Measurements from ENCODE around the gene LCOR.

The LCOR gene

GRCh38 chr10:96988426-96988825 is 156.3 kb downstream of the LCOR start:
- no peak for DNase-seq

DNA sequence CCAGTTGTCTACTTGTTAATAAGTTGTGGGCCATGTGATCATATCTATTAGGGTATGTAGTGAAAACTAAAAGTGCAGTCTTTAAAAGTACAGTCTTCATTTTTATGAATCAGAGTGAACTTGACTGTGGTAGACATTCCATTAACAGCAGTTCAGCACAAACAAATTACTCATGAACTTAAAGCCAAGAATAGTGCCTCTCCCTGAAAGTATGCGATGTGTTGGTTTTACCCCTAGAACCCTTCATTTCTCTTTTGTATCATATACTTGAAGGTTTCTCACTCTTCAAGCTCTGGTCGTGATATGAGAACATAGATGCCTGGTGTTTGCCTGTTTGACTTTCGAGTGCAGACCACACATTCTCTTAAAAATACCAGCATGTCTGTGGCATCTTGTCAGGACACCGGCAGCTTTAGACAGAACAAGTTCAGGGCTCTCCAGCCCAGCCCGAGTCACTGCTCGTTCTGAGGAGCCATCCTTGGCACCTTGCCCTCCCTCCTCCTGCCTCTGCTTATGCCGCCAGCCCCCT is 159.3 kb downstream of the LCOR start:
- no peak for DNase-seq

GRCh38 chr10:96992721-96993120 is 160.6 kb downstream of the LCOR start:
- DNase-seq = no peak

DNA sequence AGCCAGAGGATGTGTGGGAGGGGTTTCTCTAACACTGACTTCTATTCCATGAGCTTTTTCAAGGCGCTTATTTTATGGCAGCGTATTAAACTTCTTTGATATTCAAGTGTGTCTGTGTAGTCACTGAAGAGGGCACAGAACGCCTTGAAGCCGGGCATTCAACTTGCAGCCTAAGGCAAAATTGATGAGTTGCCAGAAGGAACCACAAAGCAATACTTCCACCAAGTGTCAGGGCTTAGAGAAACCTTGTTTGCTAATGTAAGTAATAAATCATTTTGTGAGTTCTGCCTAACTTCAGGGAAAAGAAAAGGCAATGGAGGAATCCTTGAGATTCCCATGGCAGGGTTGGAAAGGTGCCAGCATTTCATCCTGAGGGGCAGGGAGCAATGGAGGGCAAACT is 163.8 kb downstream of the LCOR start:
- DNase-seq = no peak

GRCh38 chr10:96996275-96996965 is 164.3 kb downstream of the LCOR start:
- DNase-seq = no peak

DNA sequence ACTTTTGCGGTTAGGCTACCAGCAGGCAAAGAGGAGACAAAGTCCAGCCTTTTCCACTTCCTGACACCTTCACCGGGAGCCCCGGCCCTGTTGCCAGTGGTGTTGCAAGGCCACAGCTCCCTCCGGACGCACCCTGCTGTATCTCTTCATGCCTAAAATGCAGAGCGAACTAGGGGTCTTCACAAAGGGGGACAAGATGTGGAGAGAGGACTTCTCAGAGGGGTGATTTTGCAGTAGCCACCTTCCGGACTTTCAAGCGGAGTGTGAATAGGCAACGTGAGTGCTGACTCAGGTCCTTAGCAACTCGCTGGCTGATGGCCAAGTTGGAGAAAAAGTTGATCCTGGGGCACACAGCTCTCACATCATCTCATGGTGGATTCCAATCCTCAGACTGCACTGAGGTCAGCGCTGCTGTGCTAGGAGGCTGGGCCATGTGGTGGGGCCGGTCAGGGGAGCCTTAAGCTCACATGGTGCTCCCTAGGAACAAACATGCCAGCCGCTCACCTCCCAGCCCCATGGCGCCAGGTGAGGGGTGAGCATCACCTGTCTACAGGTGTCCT is 166.3 kb downstream of the LCOR start:
- no peak for DNase-seq

- no peak for DNase-seq
Measured at GRCh38 chr10:96999337-96999736, 167.2 kb downstream of the LCOR start.

DNA sequence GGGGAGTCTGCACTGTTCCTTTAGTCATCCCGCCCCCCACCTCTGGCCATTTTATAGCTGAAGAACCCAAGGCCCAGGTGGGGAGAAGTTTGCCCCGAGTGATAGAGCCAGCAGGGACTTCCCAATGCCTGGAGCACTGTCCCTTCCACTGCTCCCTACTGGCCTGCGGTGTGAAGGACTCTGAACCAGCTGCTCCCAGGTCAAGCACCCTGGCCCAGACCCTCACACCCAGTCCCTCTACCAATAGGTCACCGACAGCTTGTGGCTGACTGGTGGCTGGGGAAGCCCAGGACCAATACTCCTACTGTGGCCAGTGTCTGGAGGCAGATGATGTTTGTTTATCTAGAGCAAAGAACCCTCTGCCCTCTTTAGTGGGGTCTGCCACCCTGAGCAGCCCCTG is 167.9 kb downstream of the LCOR start:
- no peak for DNase-seq

GRCh38 chr10:97000487-97001182 is 168.5 kb downstream of the LCOR start:
- DNase-seq = no peak

DNA sequence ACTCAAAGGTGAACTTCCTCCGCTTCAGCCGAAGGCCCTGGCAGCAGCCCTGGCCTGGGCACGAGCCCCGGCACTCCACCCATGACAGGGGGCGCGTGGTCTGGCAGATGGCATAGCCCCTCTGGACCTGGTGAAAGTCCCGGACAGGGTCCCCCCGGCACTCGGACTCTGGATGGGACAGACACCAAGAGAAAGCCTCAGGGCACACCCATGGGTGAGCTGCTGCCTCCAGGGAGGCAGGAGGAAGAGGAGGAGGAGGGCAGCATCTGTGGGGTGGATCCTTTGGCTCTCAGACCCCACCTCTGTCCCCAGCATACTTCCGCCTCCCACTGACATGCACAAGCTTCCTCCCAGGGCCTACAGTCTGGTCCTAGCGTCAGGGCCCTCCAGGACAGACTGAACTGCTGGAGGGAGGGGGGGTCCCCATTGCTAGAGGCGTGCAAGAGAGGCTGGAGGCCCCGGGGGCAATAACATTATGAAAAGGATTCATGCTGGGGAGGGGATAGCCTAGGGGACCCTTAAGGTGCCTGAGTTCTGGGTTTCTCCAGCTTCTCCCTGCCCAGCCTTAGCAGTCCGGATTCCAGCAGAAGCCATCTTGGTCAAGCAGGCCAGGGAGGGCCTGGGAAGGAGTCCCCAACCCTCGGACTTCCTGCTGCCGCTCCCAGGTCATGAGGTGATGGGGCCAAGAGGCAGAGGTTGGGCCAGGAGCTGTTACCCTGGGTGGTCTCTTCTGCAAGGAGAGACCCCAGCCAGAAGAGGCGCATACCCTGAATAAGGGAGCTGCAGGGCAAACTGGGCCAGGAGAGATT is 169.3 kb downstream of the LCOR start:
- no peak for DNase-seq

DNA sequence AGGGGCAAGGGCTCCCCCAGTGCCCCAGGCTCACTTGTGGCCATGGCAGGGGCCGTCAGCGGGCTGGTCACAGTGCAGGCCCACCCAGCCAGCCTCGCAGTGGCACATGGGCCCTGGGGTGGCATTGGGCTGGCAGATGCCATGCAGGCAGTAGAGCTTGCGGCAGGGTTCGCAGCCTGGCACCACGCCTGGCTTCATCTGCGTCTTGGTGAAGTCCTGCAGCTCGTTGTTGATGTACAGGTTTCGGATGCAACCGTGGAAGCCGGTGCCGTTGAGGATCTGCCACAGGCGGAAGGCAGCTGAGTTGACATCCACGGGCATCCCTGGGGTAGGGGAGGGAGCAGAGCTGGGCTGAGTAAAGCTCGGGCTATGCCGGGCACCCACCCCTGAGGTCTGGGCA is 170.6 kb downstream of the LCOR start:
- DNase-seq = no peak

DNA sequence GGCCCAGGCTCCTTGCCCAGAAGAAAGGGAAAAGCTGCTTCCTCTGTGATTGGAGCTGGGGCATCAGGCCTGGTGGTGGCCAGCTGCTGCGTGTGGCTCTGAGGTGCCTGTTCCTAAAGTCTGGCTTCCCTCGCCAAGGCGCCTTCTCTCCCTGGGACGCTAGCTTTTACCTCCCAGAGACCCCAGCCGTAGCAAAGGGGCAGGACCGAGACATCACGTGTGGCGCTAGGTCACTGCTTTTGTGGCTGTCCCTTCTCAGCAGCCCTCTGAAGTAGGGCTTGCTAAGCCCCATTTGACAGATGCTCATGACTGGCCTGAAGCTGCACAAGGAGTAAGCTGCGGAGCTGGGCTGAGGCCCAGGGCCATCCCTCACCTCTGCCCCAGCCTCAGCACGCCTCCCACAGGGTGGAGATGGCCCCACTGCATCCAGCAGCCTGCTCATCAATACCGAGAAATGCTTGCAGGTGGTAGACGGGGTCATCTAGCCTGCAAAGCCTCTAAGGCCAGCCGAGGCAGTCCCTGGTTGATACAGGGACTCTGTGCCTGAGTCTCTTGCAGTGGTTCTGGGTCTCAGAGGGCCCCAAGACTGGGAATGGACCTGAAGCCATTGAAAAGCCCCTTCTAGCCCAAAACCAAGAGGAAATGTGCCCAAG is 171.2 kb downstream of the LCOR start:
- no peak for DNase-seq

DNA sequence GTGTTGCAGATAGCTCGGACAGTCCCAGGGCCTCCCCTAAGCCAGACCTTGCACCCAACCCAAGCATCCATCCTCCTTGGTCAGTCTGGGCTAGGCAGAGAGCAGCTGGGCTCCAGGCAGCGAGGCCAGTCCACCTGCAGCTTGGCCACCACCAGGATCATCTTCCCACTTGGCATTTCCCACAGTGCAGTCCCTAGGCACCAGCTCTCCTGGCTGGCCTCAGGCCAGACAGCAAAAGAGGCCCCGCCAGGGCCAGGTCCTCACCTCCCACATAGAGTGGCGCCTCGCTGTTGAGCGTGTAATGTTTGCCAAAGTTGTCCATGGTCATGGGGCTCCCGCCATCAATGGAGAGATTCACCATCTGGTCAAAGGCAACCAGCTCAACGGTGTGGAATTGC is 171.7 kb downstream of the LCOR start:
- DNase-seq = no peak

DNA sequence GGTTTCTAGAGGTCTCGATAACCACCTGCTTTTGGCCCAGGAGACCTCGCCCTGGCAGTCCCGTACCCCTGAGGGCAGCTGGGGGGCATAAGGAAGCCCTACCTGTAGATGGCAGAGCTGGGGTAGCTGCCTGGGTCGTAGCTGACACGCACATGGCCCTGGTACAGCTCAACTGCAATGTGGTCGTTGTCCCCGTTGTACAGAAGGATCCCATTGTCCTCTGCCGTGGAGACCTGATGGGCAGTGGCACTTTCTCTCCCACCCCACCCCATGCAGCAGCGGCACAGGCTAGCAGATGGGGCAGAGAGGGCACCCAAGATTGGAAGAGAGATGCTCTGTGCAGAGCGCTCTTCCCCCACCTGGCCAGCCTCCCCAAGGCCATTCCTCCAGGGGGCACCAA is 172.5 kb downstream of the LCOR start:
- DNase-seq = no peak

DNA sequence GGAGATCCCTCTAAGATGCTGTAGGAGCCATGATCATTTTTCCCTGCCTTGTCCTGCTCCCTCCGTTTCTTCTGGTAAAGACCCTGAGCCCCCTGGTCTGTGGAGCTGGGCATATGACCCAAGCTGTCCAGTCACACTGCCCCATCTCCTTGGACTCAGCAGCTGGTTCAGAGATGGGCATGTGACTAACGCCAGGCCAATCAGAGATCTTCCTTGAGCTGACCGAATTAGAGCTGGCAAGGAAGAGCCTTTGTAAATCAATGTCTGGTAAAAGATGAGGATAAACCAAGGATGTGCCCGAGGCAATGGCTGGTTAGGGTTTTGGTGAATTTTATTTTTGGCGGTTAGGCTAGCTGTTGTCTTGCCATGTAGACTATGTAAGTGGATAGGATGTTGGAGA is 173.3 kb downstream of the LCOR start:
- no peak for DNase-seq

DNA sequence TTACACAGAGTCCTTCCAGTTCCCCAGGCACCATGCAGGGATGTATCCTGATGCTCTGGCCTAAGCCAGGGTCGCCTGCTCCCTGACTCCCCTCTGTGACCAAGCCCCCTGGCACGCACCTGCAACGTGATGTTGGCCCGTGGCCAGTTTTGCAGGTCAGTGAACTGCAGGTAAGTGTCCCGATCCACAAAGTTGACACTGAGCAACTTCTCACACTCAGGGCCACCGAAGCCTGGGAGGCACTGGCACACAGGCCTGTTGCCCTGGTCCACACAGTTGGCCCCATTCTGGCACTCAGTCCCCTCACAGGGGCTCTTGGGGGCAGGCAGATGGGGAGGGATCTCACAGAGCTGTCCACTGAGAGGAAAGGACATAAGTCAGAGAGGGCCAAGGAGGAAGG is 174.3 kb downstream of the LCOR start:
- no peak for DNase-seq

DNA sequence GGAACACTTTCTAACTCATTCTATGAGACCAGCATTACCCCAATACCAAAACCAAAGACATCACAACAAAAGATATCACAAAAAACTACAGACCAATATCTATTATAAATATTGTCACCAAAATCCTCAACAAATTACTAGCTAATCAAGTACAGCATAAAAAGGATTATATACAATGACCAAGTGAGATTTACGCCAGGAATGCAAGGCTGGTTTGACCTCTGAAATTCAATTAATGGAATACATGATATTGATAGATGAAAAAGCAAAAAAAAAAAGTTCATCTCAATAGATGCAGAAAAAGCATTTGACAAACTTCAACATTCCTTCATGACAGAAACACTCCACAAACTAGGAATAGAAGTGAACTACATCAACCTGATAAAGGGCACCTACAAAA is 175.3 kb downstream of the LCOR start:
- DNase-seq = no peak

- no peak for DNase-seq
Measured at GRCh38 chr10:97010695-97011206, 178.7 kb downstream of the LCOR start.

DNA sequence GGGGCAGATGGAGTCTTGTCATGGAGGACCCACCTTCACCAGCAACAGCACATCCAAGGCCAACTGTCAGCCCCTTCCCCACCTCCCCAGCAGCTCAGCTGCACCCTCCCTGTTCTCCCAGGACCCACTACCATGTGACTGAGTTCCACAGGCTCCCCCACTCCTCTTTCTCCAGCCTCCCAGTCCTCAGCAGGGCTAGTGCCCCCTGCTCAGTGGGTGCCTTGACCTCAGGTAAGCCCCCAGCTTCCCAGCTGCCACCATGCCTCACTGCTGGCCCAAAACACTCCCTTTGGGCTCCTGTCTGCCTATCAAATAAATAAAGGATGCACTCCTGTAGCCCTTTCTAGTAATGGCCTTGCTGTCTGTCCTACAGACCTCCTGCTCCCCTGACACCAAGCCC is 179.3 kb downstream of the LCOR start:
- DNase-seq = no peak

GRCh38 chr10:97012470-97012869 is 180.4 kb downstream of the LCOR start:
- no peak for DNase-seq

GRCh38 chr10:97013568-97013967 is 181.5 kb downstream of the LCOR start:
- DNase-seq = no peak

DNA sequence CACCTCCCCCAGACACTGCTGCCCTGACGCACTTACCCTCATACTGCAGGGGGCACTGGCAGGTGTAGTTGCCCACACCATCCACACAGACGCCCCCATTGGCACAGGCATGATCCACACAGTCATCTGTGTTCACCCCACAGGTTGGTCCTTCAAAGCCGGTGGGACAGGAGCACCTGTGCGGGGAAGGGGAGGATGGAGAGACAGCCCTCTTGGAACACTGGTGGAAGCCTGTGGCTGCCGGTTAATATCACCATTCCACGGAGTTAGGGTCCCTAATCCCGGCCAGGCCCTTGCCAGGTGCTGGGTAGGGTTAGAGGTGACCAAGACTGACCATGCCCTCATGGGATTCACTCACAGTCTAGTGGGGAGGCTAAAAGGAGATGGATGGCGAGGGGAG is 181.9 kb downstream of the LCOR start:
- DNase-seq = no peak

GRCh38 chr10:97015240-97015639 is 183.1 kb downstream of the LCOR start:
- no peak for DNase-seq
